BE2C (cell line): ENCODE data around the gene LTBP1.

ENCODE experiments used
- DNase-seq: peaks from one replicate; pipeline ENCODE4 v3.0.0-alpha.2; 2020
- H3K27me3 ChIP-seq: fragments of 250-450 bp; sonication (Bioruptor Pico); 2 replicates; pipeline ENCODE4 v1.5.1; 2020; ENCODE audit warnings: mild to moderate bottlenecking
- H3K36me3 ChIP-seq: fragments of 250-450 bp; sonication (Bioruptor Pico); 2 replicates; pipeline ENCODE4 v1.5.1; 2020; ENCODE audit warnings: mild to moderate bottlenecking
- H3K4me1 ChIP-seq: fragments of 250-450 bp; sonication (Bioruptor Pico); 2 replicates; pipeline ENCODE4 v1.5.1; 2020
- H3K4me3 ChIP-seq: 2 replicates; pipeline ENCODE4 v1.5.1; 2011; ENCODE audit warnings: low read depth, low read length
- H3K9me3 ChIP-seq: fragments of 250-450 bp; sonication (Bioruptor Pico); 2 replicates; pipeline ENCODE4 v1.5.1; 2020
- TF ChIP-seq, protein P1 (sequence below): IDR thresholded peaks from 2 replicates; pipeline ENCODE4 v1.5.1; 2012; ENCODE audit warnings: mild to moderate bottlenecking, low read depth, low read length

Gene LTBP1

DNA sequence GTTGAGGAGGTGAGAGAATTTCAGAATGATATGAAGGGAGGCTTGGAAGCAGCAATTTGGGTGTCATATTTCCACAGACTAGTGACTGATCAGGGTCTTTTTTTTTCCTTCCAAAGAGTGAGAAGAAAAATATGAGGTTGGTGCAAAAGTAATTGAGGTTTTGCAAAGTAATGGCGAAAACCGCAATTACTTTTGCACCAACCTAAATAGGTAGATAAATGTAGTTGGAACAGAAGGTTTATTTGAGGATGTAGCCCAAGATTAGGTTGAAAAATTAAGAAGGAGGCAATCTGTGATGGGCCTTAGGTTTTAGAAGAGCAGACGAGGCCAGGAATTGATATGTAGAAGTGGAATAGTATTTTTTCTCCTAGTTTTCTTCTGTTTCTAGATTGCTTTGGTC, 7.8 kb upstream of the LTBP1 start:
- no peaks in the 10 kb centered on the region for H3K27me3 ChIP-seq
- no peaks in the 10 kb centered on the region for H3K4me1 ChIP-seq
- DNase-seq, result no peak
- no peak overlapping the region for H3K4me3 ChIP-seq
- no peaks in the 10 kb centered on the region for H3K36me3 ChIP-seq
- no peaks in the 10 kb centered on the region for H3K9me3 ChIP-seq
- TF ChIP-seq, protein P1, sequence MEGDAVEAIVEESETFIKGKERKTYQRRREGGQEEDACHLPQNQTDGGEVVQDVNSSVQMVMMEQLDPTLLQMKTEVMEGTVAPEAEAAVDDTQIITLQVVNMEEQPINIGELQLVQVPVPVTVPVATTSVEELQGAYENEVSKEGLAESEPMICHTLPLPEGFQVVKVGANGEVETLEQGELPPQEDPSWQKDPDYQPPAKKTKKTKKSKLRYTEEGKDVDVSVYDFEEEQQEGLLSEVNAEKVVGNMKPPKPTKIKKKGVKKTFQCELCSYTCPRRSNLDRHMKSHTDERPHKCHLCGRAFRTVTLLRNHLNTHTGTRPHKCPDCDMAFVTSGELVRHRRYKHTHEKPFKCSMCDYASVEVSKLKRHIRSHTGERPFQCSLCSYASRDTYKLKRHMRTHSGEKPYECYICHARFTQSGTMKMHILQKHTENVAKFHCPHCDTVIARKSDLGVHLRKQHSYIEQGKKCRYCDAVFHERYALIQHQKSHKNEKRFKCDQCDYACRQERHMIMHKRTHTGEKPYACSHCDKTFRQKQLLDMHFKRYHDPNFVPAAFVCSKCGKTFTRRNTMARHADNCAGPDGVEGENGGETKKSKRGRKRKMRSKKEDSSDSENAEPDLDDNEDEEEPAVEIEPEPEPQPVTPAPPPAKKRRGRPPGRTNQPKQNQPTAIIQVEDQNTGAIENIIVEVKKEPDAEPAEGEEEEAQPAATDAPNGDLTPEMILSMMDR, result no peak

DNA sequence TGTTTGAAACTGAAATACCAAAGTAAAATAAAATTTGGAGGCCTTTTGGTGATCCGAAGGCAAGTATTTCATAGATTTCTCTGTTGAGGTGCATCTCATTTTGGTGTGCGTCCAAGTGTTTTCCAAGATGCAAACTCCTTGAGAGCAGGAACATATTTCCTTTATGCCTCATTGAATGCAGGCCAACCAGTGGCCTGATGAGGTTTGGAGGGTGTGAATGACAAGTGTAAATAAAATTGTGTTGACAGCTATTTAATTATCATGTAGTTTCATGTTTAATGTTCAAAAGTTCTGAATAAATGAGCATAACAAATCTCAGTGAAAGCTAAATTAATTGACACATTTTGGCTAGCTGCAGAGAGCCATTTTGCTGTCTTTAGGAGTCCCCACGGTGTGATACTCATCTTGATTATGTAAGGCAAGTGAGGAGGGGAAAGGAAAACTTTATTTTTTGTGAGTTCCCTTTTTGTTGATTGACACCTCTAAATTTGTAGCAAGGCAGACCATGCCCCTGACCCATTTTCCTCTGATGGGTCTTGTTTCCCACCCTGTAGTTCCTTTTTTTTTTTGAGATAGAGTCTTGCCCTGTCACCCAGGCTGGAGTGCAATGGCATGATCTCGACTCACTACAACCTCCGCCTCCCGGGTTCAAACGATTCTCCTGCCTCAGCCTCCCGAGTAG, 6.3 kb upstream of the LTBP1 start:
- H3K4me3 ChIP-seq, result no peak overlapping the region
- no peaks in the 10 kb centered on the region for H3K4me1 ChIP-seq
- TF ChIP-seq, protein P1, result no peak
- H3K27me3 ChIP-seq, result no peaks in the 10 kb centered on the region
- DNase-seq, result no peak
- H3K36me3 ChIP-seq, result no peaks in the 10 kb centered on the region
- no peaks in the 10 kb centered on the region; the same call in 1 of the 2 replicates for H3K9me3 ChIP-seq

DNA sequence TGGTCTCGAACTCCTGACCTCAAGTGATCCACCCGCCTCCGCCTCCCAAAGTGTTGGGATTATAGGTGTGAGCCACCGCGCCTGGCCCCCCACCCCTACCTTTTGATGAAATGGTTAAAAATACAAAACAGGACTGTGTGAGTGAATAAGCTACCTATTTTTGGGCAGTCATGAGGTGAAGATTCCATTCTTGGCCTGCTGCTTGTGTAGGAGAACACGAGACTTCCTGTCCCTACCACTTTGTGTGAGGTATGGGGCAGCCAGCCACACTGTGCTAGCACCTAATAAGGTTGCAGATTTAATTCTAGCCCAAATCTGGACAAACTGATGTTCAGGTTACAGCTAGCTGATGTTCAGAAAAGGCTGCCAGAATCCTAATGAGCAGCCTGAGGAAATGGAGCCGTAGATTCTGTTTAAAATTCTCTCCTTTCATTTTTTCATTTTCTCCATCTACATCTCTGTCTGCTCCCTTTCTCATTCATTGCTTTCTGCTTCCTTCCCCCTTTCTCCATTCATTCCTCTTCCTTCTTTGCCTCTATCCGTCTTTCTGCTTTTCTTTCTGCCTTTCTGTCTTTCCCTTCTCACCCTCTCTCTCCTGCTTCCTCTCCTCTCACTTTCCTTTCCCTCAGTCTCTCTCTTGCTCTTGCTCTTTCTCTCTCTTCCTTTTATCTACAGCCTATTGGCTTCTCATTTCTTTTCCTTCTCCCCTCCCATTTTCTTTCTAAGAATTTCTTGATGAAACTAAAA, 4.6 kb upstream of the LTBP1 start:
- H3K36me3 ChIP-seq, result no peaks in the 10 kb centered on the region
- peaks cover under 1% of the 10 kb centered on the region; the same call in 1 of the 2 replicates for H3K27me3 ChIP-seq
- no peaks in the 10 kb centered on the region for H3K4me1 ChIP-seq
- H3K4me3 ChIP-seq, result no peak overlapping the region
- DNase-seq, result no peak
- TF ChIP-seq, protein P1, result no peak
- no peaks in the 10 kb centered on the region; the same call in 1 of the 2 replicates for H3K9me3 ChIP-seq

DNA sequence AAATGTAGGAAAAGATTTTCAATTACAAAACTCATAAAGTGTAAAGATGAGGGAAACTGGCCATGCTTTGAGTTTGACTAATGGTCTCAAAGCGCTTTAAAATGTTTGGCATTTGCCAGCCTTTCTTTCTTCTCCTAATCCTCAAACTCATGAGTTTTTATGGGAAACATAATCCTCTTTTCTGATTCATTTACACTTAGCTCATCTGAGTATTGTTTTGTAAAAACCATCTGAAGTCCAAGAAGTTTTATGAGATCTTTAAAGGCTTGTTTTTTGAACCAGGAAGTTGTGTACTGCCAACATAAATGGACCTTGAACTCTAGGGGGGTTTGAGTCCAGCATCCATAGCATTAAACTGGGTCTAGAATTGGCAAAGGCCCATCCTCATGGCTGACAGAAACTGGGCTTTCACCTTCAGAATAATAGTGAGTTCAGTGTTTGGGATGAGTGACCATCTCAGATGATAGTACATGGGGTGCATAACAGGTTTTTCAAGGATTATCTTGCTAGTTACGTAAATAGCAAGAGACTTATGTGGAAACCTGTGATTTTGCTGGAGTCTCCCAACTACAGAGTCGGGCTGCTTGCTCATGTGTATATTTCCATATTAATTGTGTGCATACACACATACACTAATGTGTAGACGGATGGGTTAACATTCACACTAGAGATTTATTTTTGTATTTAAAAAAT, 3.8 kb upstream of the LTBP1 start:
- H3K9me3 ChIP-seq, result no peaks in the 10 kb centered on the region; the same call in 1 of the 2 replicates
- peaks cover 9% of the 10 kb centered on the region for H3K27me3 ChIP-seq
- TF ChIP-seq, protein P1, result no peak
- DNase-seq, result no peak
- H3K4me1 ChIP-seq, result no peaks in the 10 kb centered on the region
- H3K4me3 ChIP-seq, result no peak overlapping the region
- no peaks in the 10 kb centered on the region for H3K36me3 ChIP-seq

DNA sequence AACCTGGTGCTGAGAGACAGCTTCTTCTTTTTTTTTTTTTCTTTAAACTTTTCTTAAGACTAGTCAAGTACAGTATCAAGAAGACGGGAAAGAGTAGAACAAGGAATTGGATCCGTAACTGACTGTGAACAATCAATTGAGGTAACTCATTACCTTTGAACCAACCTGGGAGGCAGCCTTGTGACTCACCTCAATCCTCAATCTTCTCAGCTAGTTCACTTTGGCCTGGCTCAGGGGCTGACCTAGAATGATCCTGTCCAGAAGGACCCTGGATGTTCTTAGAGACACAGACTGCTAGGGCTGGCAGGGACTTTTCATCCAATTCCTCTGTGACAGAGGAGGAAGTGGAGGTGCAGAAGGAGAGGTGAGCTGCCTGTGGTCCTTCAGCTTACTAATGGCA, 1.5 kb upstream of the LTBP1 start:
- TF ChIP-seq, protein P1, result no peak
- Histone ChIP-seq H3K9me3 (no peaks in the 10 kb centered on the region; the same call in 1 of the 2 replicates), H3K4me3 (no peak overlapping the region), H3K27me3 (peaks cover 16% of the 10 kb centered on the region), H3K4me1 (no peaks in the 10 kb centered on the region), H3K36me3 (no peaks in the 10 kb centered on the region)
- DNase-seq, result no peak
